H1 (cell line): Measurements from ENCODE around the gene MYO15B. TPM values are rescaled to one million over a fixed set of nuclear protein-coding genes. Genes with fewer than 3 reads are reported as not detected.

Experiments used
- CTCF ChIA-PET: fragments of 300-600 bp; sonication (Branson Sonifier 250); formaldehyde crosslinking; loops from one replicate; lab custom pipeline; 2021; ENCODE audit not compliant: partially characterized antibody; lab: Charles Lee
- POLR2A ChIA-PET: fragments of 300-600 bp; sonication (Branson Sonifier 250); formaldehyde crosslinking; loops from one replicate; lab custom pipeline; 2021; ENCODE audit warnings: inconsistent platforms; ENCODE audit not compliant: partially characterized antibody; lab: Charles Lee
- DNase-seq, 2 experiments: peaks; one replicate each; pipeline versions ENCODE4 v3.0.0 to v3.0.0-alpha.2; 2010 to 2022; ENCODE audit warnings: low spot score in 2 of 2, low read depth in 1 of 2, mixed read lengths in 1 of 2
- FAIRE-seq: peaks from 2 replicates; lab custom pipeline; 2011; peaks lifted over from hg19 to GRCh38; lab: Jason Lieb, UNC
- H2AFZ ChIP-seq: 2 replicates; pipeline ENCODE4 v1.8.1; 2012; ENCODE audit warnings: low read length, inconsistent platforms
- H2AK5ac ChIP-seq: 2 replicates; pipeline ENCODE4 v1.6.1; 2013; ENCODE audit warnings: low read depth, low read length
- H2BK120ac ChIP-seq: replicated peaks from 2 replicates; pipeline ENCODE3; 2013; ENCODE audit warnings: low read depth, low read length, inconsistent platforms
- H2BK12ac ChIP-seq: 2 replicates; pipeline ENCODE4 v1.6.1; 2013; ENCODE audit warnings: low read depth, low read length
- H2BK15ac ChIP-seq: 2 replicates; pipeline ENCODE4 v1.6.1; 2013; ENCODE audit warnings: low read length
- H2BK20ac ChIP-seq: 2 replicates; pipeline ENCODE4 v1.6.1; 2013; ENCODE audit warnings: low read length
- H2BK5ac ChIP-seq: 2 replicates; pipeline ENCODE4 v1.6.1; 2013; ENCODE audit warnings: low read depth, low read length
- H3K14ac ChIP-seq: 2 replicates; pipeline ENCODE4 v1.6.1; 2013; ENCODE audit warnings: inconsistent platforms; ENCODE audit not compliant: insufficient read length
- H3K18ac ChIP-seq: 2 replicates; pipeline ENCODE4 v1.6.1; 2013; ENCODE audit warnings: low read length; ENCODE audit errors: extremely low read depth
- H3K23ac ChIP-seq: 2 replicates; pipeline ENCODE4 v1.6.1; 2013; ENCODE audit warnings: inconsistent platforms; ENCODE audit not compliant: insufficient read length
- H3K23me2 ChIP-seq: 2 replicates; pipeline ENCODE4 v1.6.1; 2013; ENCODE audit warnings: low read depth, low read length
- H3K27ac ChIP-seq: 2 replicates; pipeline ENCODE4 v1.6.1; 2011; ENCODE audit warnings: low read depth, low read length, inconsistent platforms
- H3K27me3 ChIP-seq, 4 experiments: replicated peaks in 1 of 4; 1 replicate in 1 of 4; 2 replicates in 3 of 4; pipeline versions ENCODE4 v1.6.1 to v1.8.1; 2011 to 2013; ENCODE audit warnings: low read length in 3 of 4, mild to moderate bottlenecking in 3 of 4, inconsistent platforms in 2 of 4, mixed read lengths in 2 of 4, moderate library complexity in 1 of 4; ENCODE audit not compliant: control insufficient read depth in 3 of 4, insufficient read depth in 3 of 4; ENCODE audit errors: extremely low read depth in 1 of 4
- H3K36me3 ChIP-seq, 4 experiments: 2 replicates each; pipeline versions ENCODE4 v1.6.1 to v1.8.1; 2011 to 2013; ENCODE audit warnings: mild to moderate bottlenecking in 4 of 4, low read length in 3 of 4, moderate library complexity in 2 of 4, control low read depth in 1 of 4, inconsistent platforms in 1 of 4; ENCODE audit not compliant: insufficient read depth in 4 of 4, control insufficient read depth in 2 of 4
- H3K4ac ChIP-seq: replicated peaks from 2 replicates; pipeline ENCODE3; 2013; ENCODE audit warnings: low read length, low read depth, mixed read lengths, inconsistent platforms; ENCODE audit not compliant: insufficient read length
- H3K4me1 ChIP-seq, 4 experiments: replicated peaks in 1 of 4; 1 replicate in 1 of 4; 2 replicates in 3 of 4; pipeline versions ENCODE4 v1.6.1 to v1.8.1; 2011 to 2013; ENCODE audit warnings: low read length in 3 of 4, inconsistent platforms in 2 of 4, mixed read lengths in 1 of 4; ENCODE audit not compliant: insufficient read depth in 4 of 4, control insufficient read depth in 3 of 4
- H3K4me2 ChIP-seq, 2 experiments: 2 replicates each; pipeline versions ENCODE4 v1.6.1 to v1.8.1; 2011 to 2013; ENCODE audit warnings: low read depth in 2 of 2, low read length in 2 of 2, control low read depth in 1 of 2, inconsistent platforms in 1 of 2, mild to moderate bottlenecking in 1 of 2; ENCODE audit not compliant: insufficient read depth in 1 of 2
- H3K4me3 ChIP-seq, 4 experiments: fragments of 200-600, 300-600 bp in 1 of 4; sonication (generic), shearing (Covaris generic), sonication (Bioruptor Twin) in 1 of 4; 2 replicates each; pipeline versions ENCODE4 v1.5.1 to v1.8.1; 2011 to 2016; ENCODE audit warnings: low read length in 4 of 4, low read depth in 3 of 4, control low read depth in 2 of 4, inconsistent platforms in 2 of 4, mild to moderate bottlenecking in 2 of 4, mixed read lengths in 1 of 4, moderate library complexity in 1 of 4; ENCODE audit not compliant: insufficient read depth in 2 of 4; ENCODE audit errors: extremely low read depth in 1 of 4
- H3K56ac ChIP-seq: replicated peaks from 2 replicates; pipeline ENCODE3; 2013; ENCODE audit warnings: low read depth, mild to moderate bottlenecking, mixed read lengths, low read length, inconsistent platforms; ENCODE audit not compliant: insufficient read length
- H3K79me1 ChIP-seq: 2 replicates; pipeline ENCODE4 v1.6.1; 2013; ENCODE audit warnings: low read depth, low read length, control low read depth
- H3K79me2 ChIP-seq, 2 experiments: 2 replicates each; pipeline versions ENCODE4 v1.6.1 to v1.8.1; 2012 to 2013; ENCODE audit warnings: low read length in 2 of 2, mild to moderate bottlenecking in 2 of 2, inconsistent platforms in 1 of 2; ENCODE audit not compliant: insufficient read depth in 2 of 2, control insufficient read depth in 1 of 2
- H3K9ac ChIP-seq, 4 experiments: replicated peaks in 1 of 4; 1 replicate in 1 of 4; 2 replicates in 3 of 4; pipeline versions ENCODE4 v1.6.1 to v1.8.1; 2011 to 2013; ENCODE audit warnings: low read depth in 3 of 4, low read length in 3 of 4, control low read depth in 2 of 4, mild to moderate bottlenecking in 2 of 4, moderate library complexity in 2 of 4, inconsistent platforms in 1 of 4; ENCODE audit errors: extremely low read depth in 1 of 4
- H3K9me3 ChIP-seq, 2 experiments: 2 replicates each; pipeline versions ENCODE4 v1.6.1 to v1.8.1; 2012 to 2013; ENCODE audit warnings: mild to moderate bottlenecking in 2 of 2, moderate library complexity in 2 of 2, control low read depth in 1 of 2, inconsistent platforms in 1 of 2, low read depth in 1 of 2, low read length in 1 of 2, mixed read lengths in 1 of 2; ENCODE audit not compliant: insufficient read depth in 2 of 2
- H4K20me1 ChIP-seq, 2 experiments: replicated peaks in 1 of 2; 2 replicates each; pipeline versions ENCODE3 to v1.8.1; 2011 to 2013; ENCODE audit warnings: inconsistent platforms in 2 of 2, low read length in 2 of 2, mild to moderate bottlenecking in 1 of 2; ENCODE audit not compliant: insufficient read depth in 2 of 2, control insufficient read depth in 1 of 2
- H4K5ac ChIP-seq: 2 replicates; pipeline ENCODE4 v1.6.1; 2013; ENCODE audit warnings: low read length, low read depth, mixed read lengths, inconsistent platforms; ENCODE audit not compliant: insufficient read length
- H4K8ac ChIP-seq: 2 replicates; pipeline ENCODE4 v1.8.0; 2013; ENCODE audit warnings: mild to moderate bottlenecking, moderate library complexity, low read length, inconsistent platforms; ENCODE audit not compliant: insufficient read depth; ENCODE audit errors: extremely low read depth
- H4K91ac ChIP-seq: replicated peaks from 2 replicates; pipeline ENCODE3; 2013; ENCODE audit warnings: low read length, mixed read lengths, inconsistent platforms; ENCODE audit not compliant: insufficient read length
- CHD2 ChIP-seq: IDR thresholded peaks from 2 replicates; pipeline ENCODE4 v1.6.1; 2012; ENCODE audit warnings: low read length, improper control_type of control experiment
- EGR1 ChIP-seq: IDR thresholded peaks from 2 replicates; pipeline ENCODE4 v1.6.1; 2011; ENCODE audit warnings: low read depth, low read length, borderline replicate concordance
- JUN ChIP-seq: IDR thresholded peaks from 2 replicates; pipeline ENCODE4 v1.6.1; 2011; ENCODE audit warnings: low read depth, mild to moderate bottlenecking, improper control_type of control experiment, low read length
- KDM1A ChIP-seq: fragments of 200-600, 300-600 bp; sonication (generic); IDR thresholded peaks from 2 replicates; pipeline ENCODE4 v1.7.1; 2016; ENCODE audit warnings: mild to moderate bottlenecking, low read length, borderline replicate concordance
- MAFK ChIP-seq: IDR thresholded peaks from 2 replicates; pipeline ENCODE4 v1.6.1; 2012; ENCODE audit warnings: low read depth, mild to moderate bottlenecking, improper control_type of control experiment, low read length
- POLR2AphosphoS5 ChIP-seq: IDR thresholded peaks from 2 replicates; pipeline ENCODE4 v1.6.1; 2011; ENCODE audit warnings: low read depth, low read length
- RBBP5 ChIP-seq: IDR thresholded peaks from 2 replicates; pipeline ENCODE4 v1.7.1; 2012; ENCODE audit warnings: low read depth, mild to moderate bottlenecking, inconsistent platforms, low read length, moderate library complexity, borderline replicate concordance
- SUZ12 ChIP-seq: fragments of 200-600 bp; sonication (generic); IDR thresholded peaks from 2 replicates; pipeline ENCODE4 v1.6.1; 2012; ENCODE audit warnings: mild to moderate bottlenecking, inconsistent platforms, low read length, moderate library complexity, mixed read lengths
- ZNF274 ChIP-seq: IDR thresholded peaks from 2 replicates; pipeline ENCODE4 v1.7.0; 2012; ENCODE audit warnings: low read length, borderline replicate concordance; ENCODE audit errors: extremely low read depth
- WGBS, 2 experiments: shearing (Covaris generic) in 1 of 2; methylation state at CpG; one replicate each; pipeline versions ENCODE4 v1.1.6 to v1.1.7; 2013 to 2015; ENCODE audit warnings: low lambda C conversion rate in 2 of 2, mixed read lengths in 2 of 2, inconsistent platforms in 1 of 2, low coverage in 1 of 2, missing lambda C conversion rate in 1 of 2; ENCODE audit not compliant: insufficient replicate concordance in 2 of 2, insufficient coverage in 1 of 2, insufficient read length in 1 of 2; ENCODE audit errors: extremely low coverage in 1 of 2, missing lambda C conversion rate in 1 of 2; 5-methylcytosine and 5-hydroxymethylcytosine counted together
- polyA plus RNA-seq, 7 experiments: library from polyadenylated mRNA; depleted of rRNA in 3 of 7; stranded (reverse) in 5 of 7; unstranded in 2 of 7; fragments of >200 nt in 5 of 7; fragments of 200-250 nt in 2 of 7; gene quantifications; 1 replicate in 5 of 7; 2 replicates in 1 of 7; 4 replicates in 1 of 7; pipeline versions ENCODE4 v1.2.1 to v1.2.3, GENCODE V29; 2011 to 2013; ENCODE audit warnings: missing spikeins in 2 of 7, mixed read lengths in 2 of 7
- total RNA-seq: library from RNA; stranded (reverse); fragmentation: NEBNext Ultra II Directional; extraction: Animal tissue kit (Norgen Biotek cat#: 25700); gene quantifications from 2 replicates; pipeline ENCODE4 v1.2.1, GENCODE V29; 2021
- TF ChIP-seq, protein P1 (sequence below): IDR thresholded peaks from 2 replicates; pipeline ENCODE4 v1.6.1; 2012; ENCODE audit warnings: inconsistent platforms

Gene MYO15B
- total and polyA plus RNA-seq, 2 of the 8 experiments (the other 6 are each of a cell fraction or from before 2014, with no cell fraction given), result 7.1 to 11.2 TPM

DNA sequence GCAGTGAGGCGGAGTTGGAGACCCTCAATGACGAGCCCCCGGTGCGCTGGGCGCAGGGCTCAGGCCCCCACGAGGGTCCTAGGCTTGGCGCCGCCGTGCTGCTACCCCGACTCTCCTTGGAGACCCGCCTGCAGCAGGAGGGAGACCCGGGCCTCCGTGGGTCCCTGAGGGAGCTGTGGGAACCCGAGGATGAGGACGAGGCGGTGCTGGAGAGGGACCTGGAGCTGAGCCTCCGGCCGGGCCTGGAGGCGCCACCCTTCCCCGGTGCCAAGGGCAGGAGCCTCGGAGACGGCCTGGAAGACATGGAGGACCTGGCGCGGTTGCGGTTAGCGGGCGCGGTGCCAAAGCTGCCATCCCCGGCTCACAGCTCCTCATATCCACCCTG is 2.3 kb downstream of the MYO15B start:
- DNase-seq (no peak), FAIRE-seq (no peak)
- H3K14ac ChIP-seq, result no peak overlapping the region
- H3K4me3 ChIP-seq, result peak overlapping the region; percentile 1 to 67 (median 22); a peak in 6 of 8 replicates
- H2AK5ac ChIP-seq, result no peak overlapping the region
- H3K27me3 ChIP-seq, result peaks cover 0 to 19% (median 5%) of the 10 kb centered on the region in 4 experiments; a peak in 4 of 7 replicates
- H3K56ac ChIP-seq, result no peak overlapping the region
- 81% methylated on average over 26 of the region's 29 CpGs; no CpG with 5 or more reads in 1 of the 2 experiments for WGBS, 2 experiments
- no peaks in the 10 kb centered on the region for H3K9me3 ChIP-seq
- no peaks in the 10 kb centered on the region for H3K79me2 ChIP-seq
- H3K23ac ChIP-seq, result no peak overlapping the region
- H3K79me1 ChIP-seq, result no peaks in the 10 kb centered on the region
- H2BK120ac ChIP-seq, result no peak overlapping the region
- H4K8ac ChIP-seq, result no peak overlapping the region; the same call in 1 of the 2 replicates
- H3K4ac ChIP-seq, result no peak overlapping the region
- no peaks in the 10 kb centered on the region for H4K20me1 ChIP-seq
- peaks cover 14% of the 10 kb centered on the region; the same call in 1 of the 2 replicates for H3K23me2 ChIP-seq
- H4K91ac ChIP-seq, result peak overlapping the region; percentile 42
- 0 out of 2 replicates have a peak overlapping the region, but pooled peaks have one; percentile 24 for H2BK5ac ChIP-seq
- ChIA-PET CTCF (interaction anchor here (0.6 to 59.2 kb wide), 20 partner anchors 9 to 168 kb away, joined by 3 to 2200 read pairs (median 3); partner anchors contain the start of genes RECQL5, SAP30BP, SMIM5 and TSEN54), POLR2A (interaction anchor here (0.5 to 2.4 kb wide), 6 partner anchors 9 to 190 kb away, joined by 3 to 7 read pairs (median 4); partner anchors contain the start of genes SMIM5 and TSEN54)
- no peak overlapping the region; the same call in 1 of the 2 replicates for H2BK15ac ChIP-seq
- H2BK12ac ChIP-seq, result 0 out of 2 replicates have a peak overlapping the region, but pooled peaks have one; percentile 39
- peak overlapping the region; percentile 77 to 80 for H3K4me2 ChIP-seq
- H3K27ac ChIP-seq, result no peak overlapping the region
- peak overlapping the region; percentile 38 for H4K5ac ChIP-seq
- H3K9ac ChIP-seq, result no peak overlapping the region
- 0 out of 2 replicates have a peak overlapping the region, but pooled peaks have one; percentile 8 for H2AFZ ChIP-seq
- H3K4me1 ChIP-seq, result peaks cover 0 to 9% (median 3%) of the 10 kb centered on the region in 4 experiments; a peak in 5 of 7 replicates
- no peak overlapping the region for H3K18ac ChIP-seq
- no peak overlapping the region for H2BK20ac ChIP-seq
- H3K36me3 ChIP-seq, result no peaks in the 10 kb centered on the region
- TF ChIP-seq POLR2AphosphoS5 (no peak), EGR1 (no peak), KDM1A (no peak), ZNF274 (no peak), CHD2 (no peak), SUZ12 (no peak), JUN (no peak), MAFK (no peak), RBBP5 (no peak)
- TF ChIP-seq, protein P1, sequence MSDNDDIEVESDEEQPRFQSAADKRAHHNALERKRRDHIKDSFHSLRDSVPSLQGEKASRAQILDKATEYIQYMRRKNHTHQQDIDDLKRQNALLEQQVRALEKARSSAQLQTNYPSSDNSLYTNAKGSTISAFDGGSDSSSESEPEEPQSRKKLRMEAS, result no peak
